Dermis microvascular lymphatic vessel endothelial cell (primary cell): ENCODE measurements around the gene CDH7. TPM values are rescaled to one million over a fixed set of nuclear protein-coding genes. Genes with fewer than 3 reads are reported as not detected.

Experiments
- DNase-seq, 2 donors: peaks; one replicate each; pipeline versions ENCODE4 v3.0.0 to v3.0.0-alpha.2; 2010; ENCODE audit warnings: low read depth in 2 of 2
- total RNA-seq: library from RNA; depleted of rRNA; stranded (reverse); fragments of >200 nt; gene quantifications from 2 replicates; pipeline ENCODE4 v1.2.1, GENCODE V29; 2014

Gene CDH7
- not detected in 2 replicates for total RNA-seq

GRCh38 chr18:65750389-65751154 lies at the start of gene CDH7:
Gene CDH7, plus strand, starts transcription at chr18:65751012. Its CDS starts 11,831 bp downstream, at chr18:65762843.
- no peak for DNase-seq

- DNase-seq = no peak
Observed at GRCh38 chr18:65704046-65704445, 46.8 kb upstream of the CDH7 start.

GRCh38 chr18:65706646-65707045 lies 44.2 kb upstream of the CDH7 start:
- no peak for DNase-seq

- DNase-seq = no peak
Observed at GRCh38 chr18:65711493-65711892, 39.3 kb upstream of the CDH7 start.

- no peak for DNase-seq
Observed at GRCh38 chr18:65721619-65722018, 29.2 kb upstream of the CDH7 start.

GRCh38 chr18:65725251-65726050 lies 25.4 kb upstream of the CDH7 start:
- DNase-seq = no peak

- no peak for DNase-seq
Observed at GRCh38 chr18:65735155-65735554, 15.7 kb upstream of the CDH7 start.

- no peak for DNase-seq
Observed at GRCh38 chr18:65737471-65737955, 13.3 kb upstream of the CDH7 start.

- DNase-seq = no peak
Observed at GRCh38 chr18:65746936-65747335, 3.9 kb upstream of the CDH7 start.

GRCh38 chr18:65748321-65748720 lies 2.5 kb upstream of the CDH7 start:
- DNase-seq = no peak

GRCh38 chr18:65749841-65750240 lies 971 bp upstream of the CDH7 start:
- no peak for DNase-seq

GRCh38 chr18:65751155-65752085 lies 608 bp downstream of the CDH7 start:
- no peak for DNase-seq

GRCh38 chr18:65752625-65753325 lies 2.0 kb downstream of the CDH7 start:
- no peak for DNase-seq

GRCh38 chr18:65753520-65753919 lies 2.7 kb downstream of the CDH7 start:
- no peak for DNase-seq

- no peak for DNase-seq
Observed at GRCh38 chr18:65754121-65754520, 3.3 kb downstream of the CDH7 start.

GRCh38 chr18:65755616-65756015 lies 4.8 kb downstream of the CDH7 start:
- no peak for DNase-seq

GRCh38 chr18:65760457-65760856 lies 9.6 kb downstream of the CDH7 start:
- no peak for DNase-seq

- no peak for DNase-seq
Observed at GRCh38 chr18:65761636-65762295, 11.0 kb downstream of the CDH7 start.

GRCh38 chr18:65762556-65762955 lies 11.7 kb downstream of the CDH7 start:
- no peak for DNase-seq

GRCh38 chr18:65767406-65767805 lies 16.6 kb downstream of the CDH7 start:
- no peak for DNase-seq
